ENCODE data around the gene TRPT1.

TRPT1 gene

GRCh38 chr11:64251753-64252002, 25.7 kb upstream of the TRPT1 start:
- H3K4me3 ChIP-seq (ENCODE audit: low read depth, low read length): peak overlapping the region; percentile 63
- no peak for TF ChIP-seq CTCF (conservative IDR thresholded peaks at IDR 0.05; ENCODE audit: low read depth, low read length)
- no peak for DNase-seq (ENCODE audit: low read depth)

DNA sequence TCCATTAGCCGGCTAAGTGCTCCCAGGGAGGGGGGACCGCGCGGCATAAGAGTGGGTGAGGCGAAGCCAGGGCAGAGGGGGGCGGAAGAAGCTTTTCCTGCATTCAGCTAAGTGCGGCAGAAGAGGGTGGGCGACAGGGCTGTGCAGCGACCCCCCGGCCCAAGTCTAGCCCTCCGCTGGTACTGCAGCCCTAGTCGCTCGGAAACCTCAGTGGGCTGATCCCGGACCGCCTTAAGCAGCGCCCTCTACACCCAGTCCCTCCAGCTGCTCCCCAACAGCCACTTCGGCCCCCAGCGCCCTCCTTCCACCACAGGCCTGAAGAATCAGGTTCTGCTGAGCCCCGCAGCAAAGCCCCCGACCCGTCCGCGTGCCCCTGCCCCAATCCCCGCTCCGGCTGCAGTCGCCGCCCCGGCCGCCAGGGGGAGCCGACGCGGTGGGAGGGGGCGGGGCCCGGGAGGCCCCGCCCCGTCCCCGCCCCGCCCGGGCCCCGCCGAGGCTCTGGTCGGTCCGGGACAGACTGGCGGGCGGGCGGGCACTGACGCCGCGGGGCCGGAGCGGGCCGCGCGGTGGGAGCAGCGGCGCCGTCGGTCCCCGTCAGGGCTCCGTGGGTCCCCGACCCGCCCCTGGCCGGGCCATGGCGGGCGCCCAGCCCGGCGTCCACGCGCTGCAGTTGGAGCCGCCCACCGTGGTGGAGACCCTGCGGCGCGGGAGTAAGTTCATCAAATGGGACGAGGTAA, 25.2 kb upstream of the TRPT1 start, which contains the start of gene PLCB3:
TSS of gene PLCB3 (plus strand) at position 515 of the 737 bp plus-strand sequence. CDS start at position 635, 120 bp downstream.
- peak within 1 kb of the TSS; percentile 63 for H3K4me3 ChIP-seq (ENCODE audit: low read depth, low read length)
- peak; percentile 45 for TF ChIP-seq CTCF (conservative IDR thresholded peaks at IDR 0.05; ENCODE audit: low read depth, low read length)
- DNase-seq (ENCODE audit: low read depth): no peak

DNA sequence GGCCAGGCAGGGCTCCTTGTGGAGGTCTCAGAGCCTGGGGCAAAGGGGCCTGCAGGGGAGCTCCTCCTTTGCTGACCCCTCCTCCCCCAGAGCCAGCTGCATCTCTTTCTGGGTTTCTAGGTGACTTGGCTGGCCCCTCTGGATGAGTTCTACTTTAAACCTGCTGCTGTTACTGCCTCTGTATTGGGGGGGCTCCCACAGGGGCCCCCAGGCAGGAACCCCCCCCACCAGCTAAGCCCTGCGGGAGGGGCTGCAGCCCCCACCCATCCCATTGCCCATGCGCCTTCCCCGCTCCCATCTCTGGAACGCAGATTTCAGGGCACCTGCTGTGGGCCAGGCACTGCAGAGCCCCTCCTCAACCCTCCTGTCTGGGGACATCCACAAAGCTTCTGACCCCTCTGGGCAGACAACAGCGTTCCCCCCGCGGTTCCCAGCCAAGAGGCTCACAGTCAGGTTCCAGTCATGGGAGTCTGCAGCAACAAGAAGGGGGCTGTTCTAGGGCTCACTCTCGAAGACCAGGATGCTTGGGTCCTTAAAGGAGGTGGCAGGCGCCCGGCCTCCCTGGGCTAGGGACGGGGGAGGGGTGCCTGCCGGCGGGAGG, 24.5 kb upstream of the TRPT1 start:
- no peak for TF ChIP-seq CTCF (conservative IDR thresholded peaks at IDR 0.05; ENCODE audit: low read depth, low read length)
- no peak for DNase-seq (ENCODE audit: low read depth)
- H3K4me3 ChIP-seq (ENCODE audit: low read depth, low read length): peak overlapping the region; percentile 63

- no peak overlapping the region for H3K4me3 ChIP-seq (ENCODE audit: low read depth, low read length)
Observed at GRCh38 chr11:64249563-64250414, 23.8 kb upstream of the TRPT1 start.

DNA sequence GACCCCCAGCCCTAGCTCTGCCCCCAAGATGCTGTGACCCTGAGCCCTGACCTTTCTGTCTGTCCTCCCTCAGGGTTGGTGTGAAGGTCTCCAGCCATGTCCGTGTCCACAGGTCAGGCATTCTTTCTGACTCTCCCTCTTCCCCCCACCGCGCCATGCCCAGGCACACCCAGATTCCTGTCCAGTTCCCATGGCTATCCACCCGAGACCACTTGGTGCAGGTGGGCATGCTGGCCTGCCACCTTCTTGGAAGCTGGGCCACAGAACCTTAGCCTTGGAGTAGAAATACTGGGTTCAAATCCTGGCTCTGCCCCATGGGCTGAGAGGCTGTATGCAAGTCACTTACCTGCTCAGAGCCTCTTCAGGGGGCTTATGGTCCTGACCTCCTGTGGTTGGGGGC, 23.1 kb upstream of the TRPT1 start:
- H3K4me3 ChIP-seq (ENCODE audit: low read depth, low read length): no peak overlapping the region
- DNase-seq (ENCODE audit: low read depth): no peak
- TF ChIP-seq CTCF (conservative IDR thresholded peaks at IDR 0.05; ENCODE audit: low read depth, low read length): no peak

More at GRCh38 chr11:64249563-64250414, 23.8 kb upstream of the TRPT1 start:
- TF ChIP-seq CTCF (conservative IDR thresholded peaks at IDR 0.05; ENCODE audit: low read depth, low read length): no peak
- DNase-seq (ENCODE audit: low read depth): no peak

DNA sequence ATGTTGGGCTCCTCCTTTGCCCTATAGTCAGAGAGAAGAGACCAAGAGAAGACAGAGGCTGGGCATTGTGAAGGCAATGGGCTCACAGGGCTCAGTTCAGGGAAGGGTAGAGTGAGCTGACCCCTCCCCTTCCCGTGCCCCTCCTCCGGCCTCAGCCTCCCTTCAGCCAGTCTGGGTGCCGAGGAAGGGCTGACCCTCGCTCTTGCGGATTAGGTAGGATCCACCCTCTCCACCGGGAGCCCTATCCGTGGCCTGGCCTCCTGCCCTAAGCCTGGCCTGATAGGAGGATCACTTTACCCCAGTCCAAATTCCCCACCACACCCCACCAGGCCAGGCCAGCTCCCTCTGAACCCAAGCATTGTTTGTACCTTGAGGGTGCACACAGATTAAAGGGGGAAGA, 22.6 kb upstream of the TRPT1 start:
- no peak for TF ChIP-seq CTCF (conservative IDR thresholded peaks at IDR 0.05; ENCODE audit: low read depth, low read length)
- no peak overlapping the region for H3K4me3 ChIP-seq (ENCODE audit: low read depth, low read length)

More for the DNA sequence above, 22.6 kb upstream of the TRPT1 start:
- DNase-seq (ENCODE audit: low read depth): no peak
